Skin epidermis (tissue), 12 donors: ENCODE results near the gene GRAMD2A.
A peak's percentile ranks its signal among the peaks of the same experiment; 100 is the strongest.

Experiments
- H3K27ac ChIP-seq, 21 experiments: fragments of 200-600 bp; sonication (generic) in 11 of 21; one replicate each; pipeline ENCODE4 v1.5.0; 2020; ENCODE audit warnings: mild to moderate bottlenecking in 3 of 21, inconsistent platforms in 2 of 21, moderate library complexity in 2 of 21
- H3K4me3 ChIP-seq, 7 experiments: fragments of 200-600 bp; sonication (generic) in 2 of 7; one replicate each; pipeline ENCODE4 v1.5.0; 2020; ENCODE audit warnings: inconsistent platforms in 2 of 7, mild to moderate bottlenecking in 2 of 7, moderate library complexity in 1 of 7

Gene GRAMD2A

GRCh38 chr15:72197460-72198355 is at the start of gene GRAMD2A:
GRAMD2A (minus strand) TSS chr15:72197787.
- H3K27ac ChIP-seq: peak within 1 kb of the TSS in 10 of 21 experiments; percentile 18 to 69 (median 46)

GRCh38 chr15:72242775-72243370 is 45.3 kb upstream of the GRAMD2A start:
- Histone ChIP-seq H3K27ac (no peak overlapping the region), H3K4me3 (no peak overlapping the region)

More at GRCh38 chr15:72197460-72198355, at the start of gene GRAMD2A:
- H3K4me3 ChIP-seq: peak within 1 kb of the TSS; percentile 24 to 61 (median 37)

GRCh38 chr15:72239652-72240051 is 42.1 kb upstream of the GRAMD2A start:
- no peak overlapping the region for H3K27ac ChIP-seq
- no peak overlapping the region for H3K4me3 ChIP-seq

GRCh38 chr15:72238586-72238985 is 41.0 kb upstream of the GRAMD2A start:
- Histone ChIP-seq H3K27ac (peak overlapping the region in 7 of 21 experiments; percentile 10 to 92 (median 83)), H3K4me3 (no peak overlapping the region)

GRCh38 chr15:72237853-72238224 is 40.3 kb upstream of the GRAMD2A start:
- Histone ChIP-seq H3K27ac (peak overlapping the region in 20 of 21 experiments; percentile 4 to 92 (median 77)), H3K4me3 (no peak overlapping the region)

GRCh38 chr15:72237029-72237852 is 39.7 kb upstream of the GRAMD2A start:
- Histone ChIP-seq H3K27ac (peak overlapping the region in 20 of 21 experiments; percentile 36 to 92 (median 77)), H3K4me3 (peak overlapping the region in 1 of 7 experiments; percentile 2)

GRCh38 chr15:72236381-72237003 is 38.9 kb upstream of the GRAMD2A start:
- Histone ChIP-seq H3K4me3 (no peak overlapping the region), H3K27ac (peak overlapping the region in 19 of 21 experiments; percentile 25 to 92 (median 77))

GRCh38 chr15:72235298-72235697 is 37.7 kb upstream of the GRAMD2A start:
- no peak overlapping the region for H3K4me3 ChIP-seq

GRCh38 chr15:72233769-72234168 is 36.2 kb upstream of the GRAMD2A start:
- Histone ChIP-seq H3K27ac (peak overlapping the region in 1 of 21 experiments; percentile 15), H3K4me3 (no peak overlapping the region)

More at GRCh38 chr15:72235298-72235697, 37.7 kb upstream of the GRAMD2A start:
- H3K27ac ChIP-seq: peak overlapping the region in 1 of 21 experiments; percentile 12

- Histone ChIP-seq H3K4me3 (peak overlapping the region; percentile 66 to 96 (median 76)), H3K27ac (peak overlapping the region; percentile 78 to 99 (median 96))
Measured at GRCh38 chr15:72231833-72232478, 34.4 kb upstream of the GRAMD2A start.

GRCh38 chr15:72231066-72231832 is 33.7 kb upstream of the GRAMD2A start, which contains the start of gene PKM:
PKM (minus strand) TSS chr15:72231190; CDS start chr15:72219097, 12,093 bp downstream.
- Histone ChIP-seq H3K27ac (peak within 1 kb of the TSS; percentile 87 to 99 (median 96)), H3K4me3 (peak within 1 kb of the TSS; percentile 66 to 96 (median 76))

GRCh38 chr15:72230197-72231065 is 32.8 kb upstream of the GRAMD2A start:
- Histone ChIP-seq H3K27ac (peak overlapping the region; percentile 87 to 99 (median 96)), H3K4me3 (peak overlapping the region; percentile 66 to 96 (median 76))

GRCh38 chr15:72229947-72230196 is 32.3 kb upstream of the GRAMD2A start:
- H3K27ac ChIP-seq: peak overlapping the region; percentile 87 to 99 (median 96)
- peak overlapping the region; percentile 66 to 96 (median 76) for H3K4me3 ChIP-seq

- Histone ChIP-seq H3K27ac (peak overlapping the region; percentile 87 to 99 (median 96)), H3K4me3 (peak overlapping the region; percentile 66 to 96 (median 76))
Measured at GRCh38 chr15:72229076-72229946, 31.7 kb upstream of the GRAMD2A start.

- peak overlapping the region in 19 of 21 experiments; percentile 87 to 99 (median 97) for H3K27ac ChIP-seq
- peak overlapping the region; percentile 66 to 96 (median 76) for H3K4me3 ChIP-seq
Measured at GRCh38 chr15:72227720-72228119, 30.1 kb upstream of the GRAMD2A start.

- H3K4me3 ChIP-seq: peak overlapping the region in 5 of 7 experiments; percentile 66 to 96 (median 75)
- H3K27ac ChIP-seq: peak overlapping the region in 20 of 21 experiments; percentile 25 to 99 (median 96)
Measured at GRCh38 chr15:72227192-72227586, 29.6 kb upstream of the GRAMD2A start.
